Activated CD8-positive, alpha-beta T cell treated with anti-CD3 and anti-CD28 coated beads for 36 hours (primary cell): ENCODE data around the gene OR10V1. TPM values are rescaled to one million over a fixed set of nuclear protein-coding genes. Genes with fewer than 3 reads are reported as not detected.

Experiments used
- ATAC-seq: fragments of 200-7000 bp; cut with Tn5 transposase; one replicate; pipeline ENCODE4 v1.10.0; 2021; ENCODE audit warnings: mild to moderate bottlenecking, moderate library complexity
- CTCF ChIA-PET: fragments of 350-600 bp; sonication (Branson Sonifier 250); formaldehyde crosslinking; loops from one replicate; lab custom pipeline; 2021; ENCODE audit warnings: antibody characterized with exemption; lab: Charles Lee
- POLR2A ChIA-PET: fragments of 350-600 bp; sonication (Branson Sonifier 250); formaldehyde crosslinking; loops from one replicate; lab custom pipeline; 2021; ENCODE audit warnings: antibody characterized with exemption; lab: Charles Lee
- DNase-seq: peaks from one replicate; pipeline ENCODE4 v3.0.0-alpha.2; 2020
- H3K27ac Mint-ChIP-seq: one replicate; pipeline ENCODE4 v1.8.0; 2021; ENCODE audit warnings: mild to moderate bottlenecking, mixed read lengths
- H3K27me3 Mint-ChIP-seq: one replicate; pipeline ENCODE4 v1.8.0; 2021; ENCODE audit warnings: mixed read lengths
- H3K36me3 Mint-ChIP-seq: one replicate; pipeline ENCODE4 v1.8.0; 2021; ENCODE audit warnings: low read depth, mixed read lengths
- H3K4me1 Mint-ChIP-seq: one replicate; pipeline ENCODE4 v1.8.0; 2021; ENCODE audit warnings: low read depth, mixed read lengths
- H3K4me3 Mint-ChIP-seq: one replicate; pipeline ENCODE4 v1.8.0; 2021; ENCODE audit warnings: mild to moderate bottlenecking, moderate library complexity, mixed read lengths
- H3K9me3 Mint-ChIP-seq: one replicate; pipeline ENCODE4 v1.8.0; 2021; ENCODE audit warnings: mixed read lengths
- CTCF ChIP-seq: fragments of 200-600 bp; IDR thresholded peaks from one replicate; pipeline ENCODE4 v1.8.0; 2022; ENCODE audit warnings: antibody characterized with exemption, mild to moderate bottlenecking
- intact Hi-C: fragments of 100-400 bp; cut with micrococcal nuclease; formaldehyde crosslinking; loops from one replicate; pipeline ENCODE4 v1.10.0; 2022
- total RNA-seq, 2 experiments: library from RNA; stranded (reverse); gene quantifications; one replicate each; pipeline ENCODE4 v1.2.3, GENCODE V29; 2021

OR10V1 gene
- total RNA-seq, 2 experiments from 2014 or later: not detected

GRCh38 chr11:59668188-59668949 lies 45.3 kb downstream of the OR10V1 start:
- H3K4me3 Mint-ChIP-seq: peak overlapping the region; percentile 88
- POLR2A ChIA-PET: interaction anchor here (1.1 to 2.6 kb wide), 12 partner anchors 9 to 140 kb away, joined by 3 to 16 read pairs (median 4); partner anchors contain the start of genes OSBP and STX3
- H3K27ac Mint-ChIP-seq: peak overlapping the region; percentile 96
- no peaks in the 10 kb centered on the region for H3K27me3 Mint-ChIP-seq
- peaks cover 43% of the 10 kb centered on the region for H3K4me1 Mint-ChIP-seq
- CTCF ChIA-PET: interaction anchor here (0.7 to 1.5 kb wide), 9 partner anchors 12 to 141 kb away, joined by 3 to 5 read pairs (median 3); no protein-coding TSS in a partner anchor
- no peak for TF ChIP-seq CTCF
- peak; percentile 32 for ATAC-seq
- no peaks in the 10 kb centered on the region for H3K9me3 Mint-ChIP-seq
- intact Hi-C loops: loop anchor here (2.0 kb wide), 1 partner anchor 118 kb away; no protein-coding TSS in a partner anchor
- peak; percentile 78 for DNase-seq
- H3K36me3 Mint-ChIP-seq: peaks cover 34% of the 10 kb centered on the region

DNA sequence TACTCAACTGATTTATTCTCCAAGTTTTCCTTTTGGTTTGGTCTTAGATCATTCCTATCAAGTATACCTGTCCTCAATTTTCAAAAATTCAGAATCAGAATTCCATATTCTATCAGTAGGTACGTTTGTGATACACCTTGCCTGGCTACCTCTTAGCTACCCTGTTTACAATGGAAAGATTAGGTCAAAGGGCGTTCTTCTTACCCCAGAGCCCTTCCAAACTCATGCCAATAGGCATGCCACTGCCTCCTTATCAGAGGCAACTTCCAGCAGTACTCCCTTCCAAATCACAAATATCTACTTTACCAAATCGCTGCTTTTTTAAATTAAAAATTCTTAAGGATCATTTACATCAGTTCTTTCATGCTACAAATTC lies 45.8 kb downstream of the OR10V1 start:
- ChIA-PET POLR2A (interaction anchor here (1.4 to 1.5 kb wide), 2 partner anchors 8 to 12 kb away, joined by 3 read pairs; no protein-coding TSS in a partner anchor), CTCF (no interaction called here)
- intact Hi-C loops: loop anchor here (2.0 kb wide), 1 partner anchor 117 kb away; no protein-coding TSS in a partner anchor
- ATAC-seq (no peak), DNase-seq (no peak)
- Mint-ChIP-seq H3K4me3 (peak overlapping the region; percentile 88), H3K27me3 (no peaks in the 10 kb centered on the region), H3K9me3 (no peaks in the 10 kb centered on the region), H3K4me1 (peaks cover 47% of the 10 kb centered on the region), H3K36me3 (peaks cover 38% of the 10 kb centered on the region), H3K27ac (peak overlapping the region; percentile 96)
- TF ChIP-seq CTCF: no peak

GRCh38 chr11:59666969-59667368 lies 46.7 kb downstream of the OR10V1 start:
- CTCF ChIA-PET: no interaction called here
- Mint-ChIP-seq H3K27ac (peak overlapping the region; percentile 96), H3K4me1 (peaks cover 50% of the 10 kb centered on the region)

More at GRCh38 chr11:59666969-59667368, 46.7 kb downstream of the OR10V1 start:
- no peak for TF ChIP-seq CTCF
- H3K4me3 Mint-ChIP-seq: peak overlapping the region; percentile 88
- POLR2A ChIA-PET: no interaction called here
- ATAC-seq (no peak), DNase-seq (no peak)
- intact Hi-C loops: no loop called here
- no peaks in the 10 kb centered on the region for H3K27me3 Mint-ChIP-seq
- H3K9me3 Mint-ChIP-seq: no peaks in the 10 kb centered on the region
- peaks cover 40% of the 10 kb centered on the region for H3K36me3 Mint-ChIP-seq

Other genes with a start within 250 kb of the OR10V1 start
- not detected for gene OR4D10, start 240.5 kb downstream of the OR10V1 start, total RNA-seq
- not detected for gene OR4D11, start 210.3 kb downstream of the OR10V1 start, total RNA-seq
- gene OR4D9, start 202.3 kb downstream of the OR10V1 start, total RNA-seq: not detected
- 10 to 100 TPM; 38.1 to 41.0 TPM for gene OSBP, start 98.1 kb downstream of the OR10V1 start, total RNA-seq
- gene PATL1, start 44.8 kb downstream of the OR10V1 start, total RNA-seq: 10 to 100 TPM; 59.5 to 60.6 TPM
- gene STX3, start 41.5 kb upstream of the OR10V1 start, total RNA-seq: 1 to 10 TPM; 8.3 to 9.5 TPM
- gene MRPL16, start 96.9 kb upstream of the OR10V1 start, total RNA-seq: 10 to 100 TPM; 76.4 to 78.7 TPM
- not detected for gene CBLIF, start 131.7 kb upstream of the OR10V1 start, total RNA-seq
- not detected for gene TCN1, start 152.6 kb upstream of the OR10V1 start, total RNA-seq
- gene OOSP3, start 164.9 kb upstream of the OR10V1 start, total RNA-seq: not detected
- not detected for gene OOSP1, start 224.6 kb upstream of the OR10V1 start, total RNA-seq